B cell (primary cell): ENCODE results near the gene PLA2G6. TPM values are rescaled to one million over a fixed set of nuclear protein-coding genes. Genes with fewer than 3 reads are reported as not detected.
"Not testable (repeated sequence)": the region's sequence is repeated elsewhere in the genome, so short reads cannot be mapped to it uniquely, and the experiment has no call there.

ENCODE experiments used
- ATAC-seq: fragments of 200-7000 bp; cut with Tn5 transposase; one replicate; pipeline ENCODE4 v1.10.0; 2021; ENCODE audit warnings: low read depth, mild to moderate bottlenecking, moderate number of reproducible peaks, moderate library complexity
- CTCF ChIA-PET: fragments of 350-600 bp; sonication (Branson Sonifier 250); formaldehyde crosslinking; loops from one replicate; lab custom pipeline; 2021; ENCODE audit warnings: antibody characterized with exemption, inconsistent platforms; lab: Charles Lee
- POLR2A ChIA-PET: fragments of 350-600 bp; sonication (Branson Sonifier 250); formaldehyde crosslinking; loops from one replicate; lab custom pipeline; 2021; ENCODE audit warnings: antibody characterized with exemption; lab: Charles Lee
- DNase-seq: peaks from one replicate; pipeline ENCODE4 v3.0.0; 2013
- H2AFZ ChIP-seq: 2 replicates; pipeline ENCODE4 v1.6.1; 2012; ENCODE audit warnings: mild to moderate bottlenecking, low read depth, low read length; ENCODE audit not compliant: insufficient read depth, poor library complexity, severe bottlenecking
- H3K27ac ChIP-seq, 2 donors: 1 replicate in 1 of 2; 2 replicates in 1 of 2; pipeline ENCODE4 v1.5.1; 2012 to 2013; ENCODE audit warnings: low read length in 2 of 2, mild to moderate bottlenecking in 2 of 2, moderate library complexity in 1 of 2
- H3K27me3 ChIP-seq, 4 experiments: fragments of 200-600 bp in 1 of 4; sonication (generic) in 1 of 4; replicated peaks in 1 of 4; 1 replicate in 2 of 4; 2 replicates in 2 of 4; pipeline versions ENCODE4 v1.6.1 to v1.7.0; 2013 to 2016; ENCODE audit warnings: low read length in 3 of 4, mild to moderate bottlenecking in 2 of 4, mixed read lengths in 1 of 4, moderate library complexity in 1 of 4; ENCODE audit not compliant: insufficient read depth in 4 of 4, control insufficient read depth in 3 of 4; ENCODE audit errors: control extremely low read depth in 1 of 4
- H3K36me3 ChIP-seq, 2 experiments: replicated peaks in 1 of 2; 1 replicate in 1 of 2; 2 replicates in 1 of 2; pipeline versions ENCODE4 v1.6.1 to v1.7.1; 2013; ENCODE audit warnings: low read length in 1 of 2; ENCODE audit not compliant: insufficient read depth in 2 of 2, control insufficient read depth in 1 of 2; ENCODE audit errors: control extremely low read depth in 1 of 2, extremely low read depth in 1 of 2
- H3K4me1 ChIP-seq, 2 donors: fragments of 200-600 bp in 1 of 2; sonication (generic) in 1 of 2; 1 replicate in 1 of 2; 2 replicates in 1 of 2; pipeline versions ENCODE4 v1.5.1 to v1.6.1; 2013 to 2017; ENCODE audit warnings: low read length in 2 of 2; ENCODE audit not compliant: control insufficient read depth in 2 of 2, insufficient read depth in 2 of 2
- H3K4me2 ChIP-seq: replicated peaks from 2 replicates; pipeline ENCODE3; 2012; ENCODE audit warnings: mild to moderate bottlenecking, low read depth, low read length; ENCODE audit not compliant: poor library complexity, severe bottlenecking
- H3K4me3 ChIP-seq, 5 experiments: fragments of 200-600 bp in 1 of 5; sonication (generic) in 1 of 5; 1 replicate in 3 of 5; 2 replicates in 2 of 5; pipeline versions ENCODE4 v1.5.1 to v1.7.0; 2011 to 2016; ENCODE audit warnings: low read length in 4 of 5, mild to moderate bottlenecking in 4 of 5, low read depth in 2 of 5, control low read depth in 1 of 5, moderate library complexity in 1 of 5; ENCODE audit not compliant: insufficient read depth in 1 of 5; ENCODE audit errors: control extremely low read depth in 1 of 5, extremely low read depth in 1 of 5
- H3K79me2 ChIP-seq: fragments of 200-600 bp; sonication (generic); one replicate; pipeline ENCODE4 v1.6.0; 2016; ENCODE audit warnings: low read length; ENCODE audit not compliant: control insufficient read depth, insufficient read depth
- H3K9ac ChIP-seq: fragments of 200-600 bp; sonication (generic); 2 replicates; pipeline ENCODE4 v1.6.1; 2017; ENCODE audit warnings: mild to moderate bottlenecking, low read length, moderate library complexity
- H3K9me3 ChIP-seq, 3 donors: one replicate each; pipeline versions ENCODE4 v1.6.1 to v1.7.1; 2013; ENCODE audit warnings: low read length in 2 of 3; ENCODE audit not compliant: control insufficient read depth in 2 of 3, insufficient read depth in 1 of 3; ENCODE audit errors: control extremely low read depth in 1 of 3
- H4K20me1 ChIP-seq: 2 replicates; pipeline ENCODE4 v1.6.0; 2012; ENCODE audit warnings: mild to moderate bottlenecking, low read length; ENCODE audit not compliant: insufficient read depth, control insufficient read depth, poor library complexity, severe bottlenecking
- H3K27ac Mint-ChIP-seq: one replicate; pipeline ENCODE4 v1.8.0; 2021; ENCODE audit warnings: mixed read lengths
- H3K27me3 Mint-ChIP-seq: one replicate; pipeline ENCODE4 v1.8.0; 2021; ENCODE audit warnings: mixed read lengths
- H3K4me1 Mint-ChIP-seq: one replicate; pipeline ENCODE4 v1.8.0; 2021; ENCODE audit warnings: mixed read lengths
- H3K4me3 Mint-ChIP-seq: one replicate; pipeline ENCODE4 v1.8.0; 2021; ENCODE audit warnings: mixed read lengths
- H3K9me3 Mint-ChIP-seq: one replicate; pipeline ENCODE4 v1.8.0; 2022; ENCODE audit warnings: mixed read lengths; ENCODE audit not compliant: insufficient read depth
- EZH2 ChIP-seq: IDR thresholded peaks from 2 replicates; pipeline ENCODE4 v1.6.1; 2012; ENCODE audit warnings: borderline replicate concordance, low read depth, mild to moderate bottlenecking, moderate library complexity, low read length; ENCODE audit not compliant: insufficient read depth, poor library complexity, severe bottlenecking
- WGBS: methylation state at CpG from one replicate; pipeline ENCODE4 v1.1.5; 2013; ENCODE audit warnings: missing lambda C conversion rate; ENCODE audit not compliant: insufficient coverage; 5-methylcytosine and 5-hydroxymethylcytosine counted together
- intact Hi-C: fragments of 100-400 bp; cut with micrococcal nuclease; formaldehyde crosslinking; loops from one replicate; pipeline ENCODE4 v1.10.0; 2022
- polyA plus RNA-seq: library from polyadenylated mRNA; depleted of rRNA; stranded (reverse); fragments of >200 nt; gene quantifications from 2 replicates; pipeline ENCODE4 v1.2.3, GENCODE V29; 2012
- total RNA-seq, 2 donors: library from RNA; stranded (reverse); fragments of 120-200 nt in 1 of 2; gene quantifications; 1 replicate in 1 of 2; 2 replicates in 1 of 2; pipeline versions ENCODE4 v1.2.3 to v1.2.4, GENCODE V29; 2013 to 2022
- TF ChIP-seq, protein P1 (sequence below): fragments of 200-600 bp; IDR thresholded peaks from one replicate; pipeline ENCODE4 v1.8.0; 2022; ENCODE audit warnings: antibody characterized with exemption, mild to moderate bottlenecking

Gene PLA2G6
- total and polyA plus RNA-seq, 2 donors (not counting 1 experiment from before 2014, with no cell fraction given) = 125 to 148 TPM

GRCh38 chr22:38079804-38080203, 101.8 kb downstream of the PLA2G6 start:
- no peak overlapping the region for H3K27ac Mint-ChIP-seq
- peaks cover 16% of the 10 kb centered on the region for H3K27me3 Mint-ChIP-seq
- peak overlapping the region; percentile 33 for H3K4me3 Mint-ChIP-seq
- no peak for ATAC-seq
- H3K4me3 ChIP-seq = no peak overlapping the region
- peaks cover 0 to 37% (median 18%) of the 10 kb centered on the region in 4 experiments for H3K27me3 ChIP-seq
- H4K20me1 ChIP-seq = no peaks in the 10 kb centered on the region
- H3K4me1 Mint-ChIP-seq = peaks cover 5% of the 10 kb centered on the region
- no peaks in the 10 kb centered on the region for H3K79me2 ChIP-seq
- no peak overlapping the region for H3K4me2 ChIP-seq
- intact Hi-C loops = no loop called here
- no peak overlapping the region for H3K9ac ChIP-seq
- H2AFZ ChIP-seq = no peak overlapping the region
- 88% methylated on average over 6 of the region's 7 CpGs for WGBS
- no peaks in the 10 kb centered on the region for H3K9me3 Mint-ChIP-seq
- no peak overlapping the region for H3K27ac ChIP-seq
- TF ChIP-seq, protein P1, sequence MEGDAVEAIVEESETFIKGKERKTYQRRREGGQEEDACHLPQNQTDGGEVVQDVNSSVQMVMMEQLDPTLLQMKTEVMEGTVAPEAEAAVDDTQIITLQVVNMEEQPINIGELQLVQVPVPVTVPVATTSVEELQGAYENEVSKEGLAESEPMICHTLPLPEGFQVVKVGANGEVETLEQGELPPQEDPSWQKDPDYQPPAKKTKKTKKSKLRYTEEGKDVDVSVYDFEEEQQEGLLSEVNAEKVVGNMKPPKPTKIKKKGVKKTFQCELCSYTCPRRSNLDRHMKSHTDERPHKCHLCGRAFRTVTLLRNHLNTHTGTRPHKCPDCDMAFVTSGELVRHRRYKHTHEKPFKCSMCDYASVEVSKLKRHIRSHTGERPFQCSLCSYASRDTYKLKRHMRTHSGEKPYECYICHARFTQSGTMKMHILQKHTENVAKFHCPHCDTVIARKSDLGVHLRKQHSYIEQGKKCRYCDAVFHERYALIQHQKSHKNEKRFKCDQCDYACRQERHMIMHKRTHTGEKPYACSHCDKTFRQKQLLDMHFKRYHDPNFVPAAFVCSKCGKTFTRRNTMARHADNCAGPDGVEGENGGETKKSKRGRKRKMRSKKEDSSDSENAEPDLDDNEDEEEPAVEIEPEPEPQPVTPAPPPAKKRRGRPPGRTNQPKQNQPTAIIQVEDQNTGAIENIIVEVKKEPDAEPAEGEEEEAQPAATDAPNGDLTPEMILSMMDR = no peak
- no peak for TF ChIP-seq EZH2
- CTCF ChIA-PET = no interaction called here
- no peak for DNase-seq
- POLR2A ChIA-PET = no interaction called here
- H3K4me1 ChIP-seq = peaks cover 17 to 18% of the 10 kb centered on the region in 2 donors
- peaks cover 0 to 2% of the 10 kb centered on the region in 2 experiments for H3K36me3 ChIP-seq
- no peaks in the 10 kb centered on the region for H3K9me3 ChIP-seq

DNA sequence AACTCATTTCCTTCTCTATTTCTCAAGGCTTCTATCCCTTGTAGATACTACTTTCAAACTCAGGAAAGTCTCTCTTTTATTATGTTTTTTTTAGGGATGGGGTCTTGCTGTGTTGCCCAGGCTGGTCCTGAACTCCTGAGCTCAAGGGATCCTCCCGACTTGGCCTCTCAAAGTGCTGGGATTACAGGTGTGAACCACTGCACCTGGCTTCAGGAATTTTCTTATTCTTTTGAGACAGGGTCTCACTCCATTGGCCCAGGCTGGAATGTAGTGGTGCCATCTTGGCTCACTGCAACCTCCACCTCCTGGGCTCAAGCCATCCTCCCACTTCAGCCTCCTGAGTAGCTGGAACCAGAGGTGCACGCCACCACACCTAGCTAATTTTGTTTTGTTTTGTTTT, 102.4 kb downstream of the PLA2G6 start:
- H3K79me2 ChIP-seq, H2AFZ ChIP-seq, H3K4me1 Mint-ChIP-seq, H3K27ac ChIP-seq, H3K9me3 Mint-ChIP-seq, H3K9me3 ChIP-seq, H3K36me3 ChIP-seq, H3K4me2 ChIP-seq, intact Hi-C loops, POLR2A ChIA-PET, H3K27ac Mint-ChIP-seq, CTCF ChIA-PET, DNase-seq, H4K20me1 ChIP-seq, H3K4me3 ChIP-seq, H3K9ac ChIP-seq, ATAC-seq: not testable (repeated sequence)
- peak overlapping the region; percentile 33 for H3K4me3 Mint-ChIP-seq
- peaks cover 16% of the 10 kb centered on the region for H3K27me3 Mint-ChIP-seq
- Histone ChIP-seq H3K27me3 (peaks cover 0 to 37% (median 18%) of the 10 kb centered on the region in 4 experiments), H3K4me1 (peaks cover 17 to 18% of the 10 kb centered on the region in 2 donors)
- WGBS = 95% methylated on average over 2 of the region's 2 CpGs
